ENCODE data around the gene ZIM2. TPM values are rescaled to one million over a fixed set of nuclear protein-coding genes. Genes with fewer than 3 reads are reported as not detected.

The ZIM2 gene
- total and polyA plus RNA-seq, 10 donors = 0.73 TPM; not detected in 9

GRCh38 chr19:56740501-56740900, 100.0 kb downstream of the ZIM2 start:
- Histone ChIP-seq H3K27ac (no peak overlapping the region), H3K4me3 (no peak overlapping the region), H3K4me1 (peaks cover 0 to 3% (median 0%) of the 10 kb centered on the region in 6 donors), H3K27me3 (replicated peaks in 1 of 7) (no peaks in the 10 kb centered on the region), H3K36me3 (no peaks in the 10 kb centered on the region), H3K9me3 (peaks cover 0 to 92% (median 55%) of the 10 kb centered on the region in 8 donors)
- DNase-seq = no peak
- WGBS, 5 donors = 30 to 44% (median 35%) methylated on average over 3 of the region's 3 CpGs
- no peak for TF ChIP-seq CTCF (IDR thresholded peaks at IDR 0.05 in 8 of 11, conservative IDR thresholded peaks at IDR 0.05 in 3 of 11)
- no peak for TF ChIP-seq POLR2A (IDR thresholded peaks at IDR 0.05)
- no peak for TF ChIP-seq POLR2AphosphoS5 (IDR thresholded peaks at IDR 0.05)
- intact Hi-C loops (cut with DNase I; ENCODE audit: low total_unique reads) = no loop called here

- no peak overlapping the region for H3K4me3 ChIP-seq
- TF ChIP-seq POLR2AphosphoS5 (IDR thresholded peaks at IDR 0.05) (no peak), POLR2A (IDR thresholded peaks at IDR 0.05) (no peak), CTCF (IDR thresholded peaks at IDR 0.05 in 8 of 11, conservative IDR thresholded peaks at IDR 0.05 in 3 of 11) (no peak)
- no peak overlapping the region for H3K27ac ChIP-seq
- 84 to 91% (median 86%) methylated on average over 6 of the region's 6 CpGs for WGBS, 5 donors
- H3K27me3 ChIP-seq (replicated peaks in 1 of 7) = no peaks in the 10 kb centered on the region
- H3K36me3 ChIP-seq = no peaks in the 10 kb centered on the region
- H3K9me3 ChIP-seq = peaks cover 0 to 90% (median 68%) of the 10 kb centered on the region in 8 donors
- intact Hi-C loops (cut with DNase I; ENCODE audit: low total_unique reads) = no loop called here
- H3K4me1 ChIP-seq = peaks cover 0 to 3% (median 0%) of the 10 kb centered on the region in 6 donors
- no peak for DNase-seq
Observed at GRCh38 chr19:56736571-56736970, 104.0 kb downstream of the ZIM2 start.

DNA sequence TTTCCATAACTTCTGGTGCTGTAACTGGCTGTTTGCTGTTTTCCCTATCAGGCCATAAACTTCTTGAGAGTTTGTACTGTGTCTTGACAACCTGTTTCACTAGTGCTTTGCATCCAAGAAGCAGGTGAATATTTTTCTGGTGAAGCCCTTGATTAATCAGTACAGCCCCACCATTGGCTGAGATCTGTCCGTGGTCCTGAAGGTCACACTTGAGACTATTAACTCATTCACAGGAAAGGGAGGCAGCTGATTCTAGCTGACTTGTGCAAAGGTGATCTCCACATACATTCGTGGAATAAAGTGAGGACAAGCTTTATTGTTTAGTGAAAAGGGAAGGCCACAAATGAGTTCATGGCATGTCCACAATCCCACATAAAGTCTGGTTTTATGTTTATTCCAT, 107.5 kb downstream of the ZIM2 start:
- no peak for DNase-seq
- Histone ChIP-seq H3K27me3 (replicated peaks in 1 of 7) (no peaks in the 10 kb centered on the region), H3K27ac (no peak overlapping the region), H3K4me3 (no peak overlapping the region), H3K36me3 (no peaks in the 10 kb centered on the region), H3K9me3 (peaks cover 0 to 94% (median 75%) of the 10 kb centered on the region in 8 donors), H3K4me1 (no peaks in the 10 kb centered on the region)
- no peak for TF ChIP-seq POLR2AphosphoS5 (IDR thresholded peaks at IDR 0.05)
- no peak for TF ChIP-seq POLR2A (IDR thresholded peaks at IDR 0.05)
- no peak for TF ChIP-seq CTCF (IDR thresholded peaks at IDR 0.05 in 8 of 11, conservative IDR thresholded peaks at IDR 0.05 in 3 of 11)
- intact Hi-C loops (cut with DNase I; ENCODE audit: low total_unique reads) = no loop called here
- WGBS, 5 donors = 5 to 28% (median 11%) methylated on average over 2 of the region's 2 CpGs

- TF ChIP-seq POLR2AphosphoS5 (IDR thresholded peaks at IDR 0.05) (no peak), POLR2A (IDR thresholded peaks at IDR 0.05) (no peak), CTCF (IDR thresholded peaks at IDR 0.05 in 8 of 11, conservative IDR thresholded peaks at IDR 0.05 in 3 of 11) (no peak)
- WGBS, 5 donors = 71 to 80% (median 79%) methylated on average over 4 of the region's 4 CpGs
- no peaks in the 10 kb centered on the region for H3K27me3 ChIP-seq (replicated peaks in 1 of 7)
- no peak for DNase-seq
- intact Hi-C loops (cut with DNase I; ENCODE audit: low total_unique reads) = no loop called here
- no peaks in the 10 kb centered on the region for H3K4me1 ChIP-seq
- no peak overlapping the region for H3K27ac ChIP-seq
- H3K4me3 ChIP-seq = no peak overlapping the region
- H3K9me3 ChIP-seq = peaks cover 0 to 93% (median 65%) of the 10 kb centered on the region in 8 donors
- H3K36me3 ChIP-seq = no peaks in the 10 kb centered on the region
Observed at GRCh38 chr19:56727677-56728076, 112.8 kb downstream of the ZIM2 start.
